HepG2 (cell line): ENCODE measurements around the gene VASN. TPM values are rescaled to one million over a fixed set of nuclear protein-coding genes. Genes with fewer than 3 reads are reported as not detected.

Experiments used
- CCDC6 ChIP-seq: sonication (generic); formaldehyde crosslinking; IDR thresholded peaks from 2 replicates; pipeline ENCODE4 v1.8.1; 2022; ENCODE audit warnings: mild to moderate bottlenecking, missing genetic modification reagents, moderate library complexity
- FOXM1 ChIP-seq: sonication (generic); formaldehyde crosslinking; IDR thresholded peaks from 2 replicates; pipeline ENCODE4 v1.5.0; 2020; ENCODE audit warnings: missing genetic modification reagents
- HNF1A ChIP-seq, 2 experiments: sonication (generic) in 1 of 2; formaldehyde crosslinking in 1 of 2; IDR thresholded peaks; 2 replicates each; pipeline versions ENCODE4 v1.4.0 to v1.6.1; 2016 to 2020; ENCODE audit warnings: borderline replicate concordance in 1 of 2, low read depth in 1 of 2, mild to moderate bottlenecking in 1 of 2, missing genetic modification reagents in 1 of 2
- HOXD1 ChIP-seq: sonication (generic); formaldehyde crosslinking; IDR thresholded peaks from 2 replicates; pipeline ENCODE4 v1.5.0; 2020; ENCODE audit warnings: missing genetic modification reagents
- MXD4 ChIP-seq: IDR thresholded peaks from 2 replicates; pipeline ENCODE4 v1.6.1; 2016; ENCODE audit warnings: mild to moderate bottlenecking, missing biosample characterization, missing genetic modification reagents
- NFATC3 ChIP-seq: sonication (generic); formaldehyde crosslinking; IDR thresholded peaks from 2 replicates; pipeline ENCODE4 v1.5.1; 2020; ENCODE audit warnings: mild to moderate bottlenecking, missing genetic modification reagents
- RARG ChIP-seq: sonication (generic); formaldehyde crosslinking; IDR thresholded peaks from 2 replicates; pipeline ENCODE4 v1.4.0; 2020; ENCODE audit warnings: low read depth, mild to moderate bottlenecking, missing genetic modification reagents
- TFDP2 ChIP-seq: sonication (generic); formaldehyde crosslinking; IDR thresholded peaks from 2 replicates; pipeline ENCODE4 v1.4.0; 2020; ENCODE audit warnings: missing genetic modification reagents
- THAP8 ChIP-seq: sonication (generic); formaldehyde crosslinking; IDR thresholded peaks from 2 replicates; pipeline ENCODE4 v1.5.1; 2020; ENCODE audit warnings: missing genetic modification reagents, mild to moderate bottlenecking, borderline replicate concordance
- TP53 ChIP-seq: sonication (generic); formaldehyde crosslinking; conservative IDR thresholded peaks from 2 replicates; pipeline ENCODE4 v1.4.0; 2020; ENCODE audit warnings: missing genetic modification reagents
- ZBED4 ChIP-seq: sonication (generic); formaldehyde crosslinking; IDR thresholded peaks from 2 replicates; pipeline ENCODE4 v1.4.0; 2020; ENCODE audit warnings: missing genetic modification reagents, borderline replicate concordance
- ZFP1 ChIP-seq: IDR thresholded peaks from 2 replicates; pipeline ENCODE4 v1.6.1; 2016
- ZNF124 ChIP-seq: sonication (generic); formaldehyde crosslinking; IDR thresholded peaks from 2 replicates; pipeline ENCODE4 v1.4.0; 2020; ENCODE audit warnings: missing genetic modification reagents
- ZNF251 ChIP-seq: sonication (generic); formaldehyde crosslinking; IDR thresholded peaks from 2 replicates; pipeline ENCODE4 v1.9.0; 2021; ENCODE audit warnings: mild to moderate bottlenecking, missing genetic modification reagents
- ZNF33B ChIP-seq: sonication (generic); formaldehyde crosslinking; IDR thresholded peaks from 2 replicates; pipeline ENCODE4 v1.5.1; 2020; ENCODE audit warnings: mild to moderate bottlenecking, missing genetic modification reagents
- ZNF572 ChIP-seq: sonication (generic); formaldehyde crosslinking; IDR thresholded peaks from 2 replicates; pipeline ENCODE4 v1.5.1; 2020; ENCODE audit warnings: mild to moderate bottlenecking, missing genetic modification reagents
- ZNF576 ChIP-seq: sonication (generic); formaldehyde crosslinking; IDR thresholded peaks from 2 replicates; pipeline ENCODE4 v1.4.0; 2020; ENCODE audit warnings: mild to moderate bottlenecking, missing genetic modification reagents
- ZNF780A ChIP-seq: sonication (generic); formaldehyde crosslinking; IDR thresholded peaks from 2 replicates; pipeline ENCODE4 v1.8.0; 2022; ENCODE audit warnings: mild to moderate bottlenecking, missing genetic modification reagents, moderate library complexity
- polyA plus RNA-seq, 8 experiments: library from polyadenylated mRNA; depleted of rRNA in 3 of 8; stranded (reverse) in 7 of 8; unstranded in 1 of 8; fragments of >200 nt; fragmentation: Illumina TruSeq in 4 of 8; extraction: Trizol in 4 of 8; gene quantifications; 2 replicates each; pipeline versions ENCODE4 v1.2.1 to v1.2.3, GENCODE V29; 2011 to 2016; ENCODE audit warnings: low read depth in 4 of 8, missing spikeins in 1 of 8, mixed read lengths in 1 of 8; ENCODE audit not compliant: insufficient read depth in 1 of 8
- total RNA-seq, 5 experiments: library from RNA; depleted of rRNA; stranded (reverse); fragments of >200 nt; fragmentation: Illumina TruSeq; extraction: Trizol; gene quantifications; 2 replicates each; pipeline ENCODE4 v1.2.3, GENCODE V29; 2016; ENCODE audit warnings: low read depth in 1 of 5

The VASN gene
- total and polyA plus RNA-seq, 2 of the 13 experiments (the other 11 are each of a cell fraction or from before 2014, with no cell fraction given) = 8.4 to 18.2 TPM

- TF ChIP-seq TFDP2 (CRISPR knock-in tag) (peak; percentile 73), NFATC3 (0 out of 2 replicates have a peak, but pooled peaks have one; percentile 28), ZNF251 (CRISPR knock-in tag) (no peak), ZFP1 (CRISPR knock-in tag) (no peak), ZBED4 (CRISPR knock-in tag) (peak; percentile 14; the same call in 1 of the 2 replicates), HNF1A (IDR thresholded peaks at IDR 0.05; ENCODE audit: low read depth) (no peak), HNF1A (CRISPR knock-in tag; IDR thresholded peaks at IDR 0.05; ENCODE audit: borderline replicate concordance) (peak; percentile 56; the same call in 1 of the 2 replicates), ZNF572 (no peak), THAP8 (CRISPR knock-in tag) (no peak), HOXD1 (CRISPR knock-in tag) (no peak), RARG (CRISPR knock-in tag) (0 out of 2 replicates have a peak, but pooled peaks have one; percentile 48), ZNF33B (peak; percentile 88; the same call in 1 of the 2 replicates), ZNF124 (CRISPR knock-in tag) (peak; percentile 44), TP53 (CRISPR knock-in tag) (no peak), MXD4 (CRISPR knock-in tag) (peak; percentile 81; the same call in 1 of the 2 replicates), ZNF780A (CRISPR knock-in tag) (no peak; the same call in 1 of the 2 replicates), CCDC6 (peak; percentile 81; the same call in 1 of the 2 replicates), ZNF576 (CRISPR knock-in tag) (no peak), FOXM1 (CRISPR knock-in tag) (no peak)
Measured at GRCh38 chr16:4425378-4426020, 53.9 kb downstream of the VASN start, which contains the start of gene DNAJA3 (continued).
